Diencephalon (tissue), 1 donor: ENCODE results near the gene ARHGEF33. TPM values are rescaled to one million over a fixed set of nuclear protein-coding genes. Genes with fewer than 3 reads are reported as not detected.

Experiments
- small RNA-seq: library from RNA; depleted of rRNA; stranded (forward); fragments of <200 nt; gene quantifications from one replicate; pipeline ENCODE3, GENCODE V24; 2014
- total RNA-seq: library from RNA; depleted of rRNA; stranded (reverse); fragments of >200 nt; gene quantifications from one replicate; pipeline ENCODE4 v1.2.3, GENCODE V29; 2014

Gene ARHGEF33
- 6.0 TPM for total RNA-seq

DNA sequence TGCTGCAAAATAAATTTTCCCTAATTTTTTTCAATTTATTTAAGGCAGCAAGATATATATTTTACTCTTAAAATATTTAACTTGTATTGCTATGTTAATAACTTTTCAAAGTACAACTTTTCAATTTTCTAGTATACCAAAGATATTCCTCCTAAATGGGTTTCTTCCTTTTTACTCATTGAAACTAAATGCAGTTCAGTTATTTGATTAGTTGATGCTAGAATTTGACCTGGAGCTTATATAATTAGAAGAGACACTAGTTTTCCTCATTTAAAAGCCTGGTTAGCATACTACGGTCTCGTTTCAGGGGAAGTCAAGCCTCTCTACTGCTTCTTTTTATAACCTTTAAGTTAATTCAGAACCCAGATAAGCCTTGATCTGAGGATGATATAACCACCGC lies at the start of gene ARHGEF33:
Gene ARHGEF33, plus strand, starts transcription at position 301 of the 400 bp plus-strand sequence. CDS start 29,573 bp downstream, outside the sequence.

DNA sequence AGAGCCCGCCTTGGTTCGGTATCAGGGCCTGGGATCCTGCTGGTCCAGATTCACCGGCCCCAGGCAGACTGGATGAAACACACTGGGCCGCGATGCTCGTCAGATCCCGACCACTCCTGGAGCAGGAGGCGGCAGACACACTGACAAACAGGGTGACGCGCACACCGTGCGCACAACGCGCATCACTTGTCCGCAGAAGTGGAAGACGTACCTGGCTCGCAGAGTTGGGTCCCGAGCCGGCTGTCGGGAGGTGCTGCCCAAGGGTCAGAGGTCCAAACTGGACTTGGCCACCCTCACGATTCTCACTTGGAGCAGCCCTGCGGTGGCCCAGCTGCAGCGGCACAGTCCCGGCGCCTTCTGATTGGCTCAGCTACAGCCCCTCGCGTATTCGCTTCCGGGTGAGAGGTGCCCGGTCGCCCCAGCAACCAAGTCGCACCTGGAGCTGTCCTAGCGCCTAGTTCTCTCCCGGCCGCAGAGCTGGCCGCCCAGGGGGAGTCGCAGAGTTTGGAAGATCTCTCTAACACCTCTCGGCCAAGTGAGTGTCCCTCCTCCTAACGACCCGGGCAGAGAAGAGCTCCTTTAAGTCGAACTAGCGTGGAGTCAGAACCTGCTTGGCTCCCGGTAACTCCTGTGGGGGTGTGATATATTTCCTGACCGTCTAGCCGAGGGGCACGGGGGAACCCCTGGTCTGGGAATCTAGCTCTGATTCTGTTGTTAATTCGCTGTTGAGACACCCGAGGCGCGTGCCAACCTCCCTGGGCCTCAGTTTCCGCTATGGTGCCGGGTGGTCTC lies 13.9 kb upstream of the ARHGEF33 start, which contains the start of the genes DHX57 and MORN2:
Gene DHX57, minus strand, starts transcription at position 359 of the 792 bp plus-strand sequence. CDS start 7,529 bp downstream, outside the sequence.
Gene MORN2, plus strand, starts transcription at position 401 of the 792 bp plus-strand sequence.

Small RNA genes within 50 kb of the gene (small RNA-seq; reads per million reads assigned to genes)
- gene RN7SL96P (not detected), gene RNU6-851P (not detected)

Other genes with a start within 250 kb of the ARHGEF33 start
- 5.5 TPM for gene GALM, start 223.8 kb upstream of the ARHGEF33 start, total RNA-seq
- gene SRSF7, start 138.5 kb upstream of the ARHGEF33 start, total RNA-seq: 111 TPM
- 10.1 TPM for gene GEMIN6, start 111.7 kb upstream of the ARHGEF33 start, total RNA-seq
- 51.4 TPM for gene DHX57, start 13.9 kb upstream of the ARHGEF33 start, total RNA-seq
- gene MORN2, start 13.9 kb upstream of the ARHGEF33 start, total RNA-seq: 28.8 TPM
- gene SOS1, start 231.2 kb downstream of the ARHGEF33 start, total RNA-seq: 36.0 TPM